ENCODE results near the gene PRKAR1B.

PRKAR1B gene

GRCh38 chr7:727104-727805 is at the start of gene PRKAR1B:
TSS of gene PRKAR1B (minus strand) at chr7:727281. CDS start at chr7:711505, 15,776 bp downstream.
- peak; percentile 12 for DNase-seq (ENCODE audit: low read depth, low spot score)

DNA sequence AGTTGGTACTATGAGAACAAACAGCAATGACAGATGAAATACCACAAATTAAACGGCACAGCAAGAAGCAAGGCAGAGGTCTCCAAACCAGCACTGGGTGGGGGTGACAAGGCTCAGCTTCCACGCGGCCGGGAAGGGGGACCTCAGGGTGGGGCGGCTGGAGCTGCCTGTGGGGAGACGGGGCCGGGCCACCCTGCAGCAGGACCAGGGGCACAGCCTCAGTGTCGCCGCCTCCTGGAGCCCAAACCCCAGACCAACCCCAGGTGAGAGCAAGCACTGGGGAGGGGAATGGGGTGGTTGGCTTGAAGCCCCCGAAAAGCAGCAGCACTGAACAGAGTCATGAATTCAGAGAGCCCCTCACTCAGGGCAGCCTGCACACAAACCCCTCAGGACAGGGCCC is 49.3 kb upstream of the PRKAR1B start:
- no peak for DNase-seq (ENCODE audit: low read depth, low spot score)

DNA sequence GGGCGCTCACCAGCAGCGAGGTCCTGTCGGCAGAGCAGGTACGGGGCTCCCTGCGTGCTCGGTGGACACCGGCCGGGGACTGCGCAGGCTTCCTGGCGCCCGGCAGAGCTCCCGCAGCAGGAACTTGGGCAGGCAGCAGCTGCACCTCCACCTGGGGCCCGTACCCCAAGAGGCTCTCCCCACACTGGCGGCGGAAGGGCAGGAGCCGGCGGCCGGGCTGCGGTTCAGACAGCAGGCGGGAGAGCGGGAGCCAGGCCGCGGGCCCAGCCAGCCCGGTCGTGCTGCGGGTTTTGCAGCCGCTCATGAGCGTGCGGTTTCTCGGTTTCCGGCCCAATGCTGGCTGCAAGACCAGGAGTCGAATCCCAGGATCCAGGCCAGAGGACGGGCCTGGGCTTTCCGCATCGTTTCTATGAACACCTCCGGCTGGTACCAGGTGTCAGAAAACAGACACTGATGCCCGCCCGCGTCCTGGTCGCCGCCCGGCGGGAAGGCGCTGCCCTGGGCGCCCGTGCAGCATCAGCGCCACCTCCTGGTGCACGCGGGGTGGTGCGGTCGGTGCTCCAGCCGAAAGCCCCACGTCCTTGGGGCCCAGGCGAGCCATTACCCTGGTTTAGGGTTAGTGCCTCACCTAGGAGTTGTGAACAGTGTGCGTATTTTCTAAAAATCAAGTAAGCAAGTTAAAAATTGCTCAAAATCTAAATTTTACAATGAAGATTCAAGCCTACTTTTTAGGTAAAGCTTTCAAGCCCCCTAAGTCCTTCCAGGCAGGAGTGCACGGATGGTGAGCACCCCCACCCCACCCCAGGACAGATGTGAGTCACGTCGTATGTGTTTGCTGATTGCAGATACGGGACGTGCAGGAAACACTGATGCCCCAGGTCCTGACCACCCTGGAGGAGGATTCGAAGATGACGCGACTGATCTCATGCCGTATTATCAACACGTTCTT is 47.4 kb upstream of the PRKAR1B start:
- DNase-seq (ENCODE audit: low read depth, low spot score), result peak; percentile 33

DNA sequence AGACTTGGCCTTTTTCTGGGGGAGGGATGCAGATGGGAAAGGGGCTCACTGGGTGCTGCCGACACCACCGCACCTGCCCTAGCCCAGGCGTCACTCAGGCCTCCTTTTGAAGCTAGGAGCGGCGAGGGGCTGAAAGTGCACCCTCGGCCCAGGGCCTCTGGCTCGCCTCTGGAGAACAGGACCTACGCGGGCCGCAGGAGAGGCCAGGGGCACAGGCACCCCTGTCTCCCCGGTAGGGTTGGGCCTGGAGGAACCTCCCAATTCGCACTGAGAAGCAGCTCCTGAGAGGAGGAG is 46.5 kb upstream of the PRKAR1B start:
- DNase-seq (ENCODE audit: low read depth, low spot score), result no peak

- no peak for DNase-seq (ENCODE audit: low read depth, low spot score)
Measured at GRCh38 chr7:772861-773621, 46.0 kb upstream of the PRKAR1B start.

DNA sequence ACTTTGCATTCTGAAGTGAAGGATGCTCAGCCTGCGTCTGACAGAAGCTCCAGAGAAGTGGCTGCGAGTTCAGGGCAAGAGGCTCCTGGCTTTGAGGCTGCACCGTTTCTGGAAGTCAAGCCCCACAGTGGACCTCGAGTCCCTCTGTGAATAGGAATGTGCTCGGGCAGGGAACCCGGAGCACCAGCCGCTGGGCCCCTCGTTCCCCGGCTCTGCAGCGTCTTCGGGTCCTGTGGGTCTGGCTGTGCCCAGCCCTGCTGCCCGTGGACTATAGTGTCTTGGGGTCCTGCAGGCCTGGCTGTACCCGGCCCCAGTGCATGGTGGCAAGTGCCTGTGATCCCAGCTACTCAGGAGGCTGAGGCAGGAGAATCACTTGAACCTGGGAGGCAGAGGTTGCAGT is 45.3 kb upstream of the PRKAR1B start:
- no peak for DNase-seq (ENCODE audit: low read depth, low spot score)

DNA sequence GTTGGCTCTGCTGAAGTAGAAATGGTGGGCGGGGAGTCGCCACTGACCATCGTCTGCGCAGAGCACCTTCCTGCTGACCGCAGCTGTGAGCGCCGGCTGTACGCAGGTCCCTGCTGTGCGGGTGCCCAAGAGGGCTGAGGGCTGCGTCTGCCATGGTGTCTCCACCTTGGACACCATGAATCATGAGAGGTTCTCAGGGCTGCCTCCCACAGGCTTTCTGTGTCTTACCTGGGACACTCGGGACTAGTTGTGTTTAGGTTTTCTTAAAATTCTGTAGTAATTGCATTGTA is 44.9 kb upstream of the PRKAR1B start:
- no peak for DNase-seq (ENCODE audit: low read depth, low spot score)

- no peak for DNase-seq (ENCODE audit: low read depth, low spot score)
Measured at GRCh38 chr7:771234-772004, 44.3 kb upstream of the PRKAR1B start.

DNA sequence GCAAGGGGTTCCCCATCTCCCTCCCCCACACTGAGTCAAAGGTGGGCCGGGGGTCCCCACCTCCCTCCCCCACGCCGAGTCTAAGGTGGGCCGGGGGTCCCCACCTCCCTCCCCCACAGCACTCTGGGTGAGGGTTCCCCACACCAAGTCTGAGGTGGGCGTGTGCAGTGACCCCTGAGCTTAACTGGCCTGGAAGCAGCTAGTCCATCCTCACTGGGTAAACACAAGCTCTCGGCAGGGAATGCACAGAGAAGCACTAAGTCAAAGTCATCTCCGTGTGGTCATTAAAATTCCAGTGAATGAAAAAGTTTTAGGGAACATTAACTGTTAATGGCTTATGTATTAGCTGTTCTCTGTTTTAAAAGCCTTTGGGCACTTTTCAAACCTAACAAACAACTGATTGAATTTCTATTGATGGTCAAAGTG is 43.7 kb upstream of the PRKAR1B start:
- DNase-seq (ENCODE audit: low read depth, low spot score), result no peak

GRCh38 chr7:770336-770735 is 43.3 kb upstream of the PRKAR1B start:
- DNase-seq (ENCODE audit: low read depth, low spot score), result no peak

DNA sequence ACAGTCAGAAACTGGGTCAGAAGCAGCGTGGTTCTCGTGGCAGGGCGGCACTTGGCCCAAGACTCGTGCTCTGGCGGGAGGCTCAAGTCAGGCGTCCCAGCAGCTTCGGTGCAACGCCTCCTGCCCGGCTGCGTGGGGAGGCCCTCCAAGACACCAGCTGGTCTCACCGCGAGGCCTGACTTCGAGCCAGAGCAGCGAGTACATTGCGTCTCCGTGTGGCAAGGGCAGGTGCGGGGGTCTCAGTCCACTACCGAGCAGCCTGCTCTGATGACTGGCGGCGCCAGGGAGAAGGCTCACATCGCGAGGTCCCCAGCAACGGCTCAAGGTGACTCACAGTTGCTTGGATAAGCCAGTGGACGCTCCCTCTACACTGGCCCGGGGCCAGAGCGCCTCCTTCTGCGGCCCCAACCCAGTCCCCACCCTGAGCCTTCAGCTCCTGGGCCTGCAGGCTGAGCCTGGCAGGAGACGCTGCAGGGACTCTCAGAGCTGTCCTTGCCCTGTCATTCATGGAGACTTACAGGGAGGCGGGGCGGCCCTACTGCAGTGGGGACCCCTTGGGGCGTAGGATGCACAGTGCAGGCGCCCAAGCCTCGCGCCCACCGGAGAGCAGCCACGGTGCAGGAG is 41.9 kb upstream of the PRKAR1B start:
- no peak for DNase-seq (ENCODE audit: low read depth, low spot score)

DNA sequence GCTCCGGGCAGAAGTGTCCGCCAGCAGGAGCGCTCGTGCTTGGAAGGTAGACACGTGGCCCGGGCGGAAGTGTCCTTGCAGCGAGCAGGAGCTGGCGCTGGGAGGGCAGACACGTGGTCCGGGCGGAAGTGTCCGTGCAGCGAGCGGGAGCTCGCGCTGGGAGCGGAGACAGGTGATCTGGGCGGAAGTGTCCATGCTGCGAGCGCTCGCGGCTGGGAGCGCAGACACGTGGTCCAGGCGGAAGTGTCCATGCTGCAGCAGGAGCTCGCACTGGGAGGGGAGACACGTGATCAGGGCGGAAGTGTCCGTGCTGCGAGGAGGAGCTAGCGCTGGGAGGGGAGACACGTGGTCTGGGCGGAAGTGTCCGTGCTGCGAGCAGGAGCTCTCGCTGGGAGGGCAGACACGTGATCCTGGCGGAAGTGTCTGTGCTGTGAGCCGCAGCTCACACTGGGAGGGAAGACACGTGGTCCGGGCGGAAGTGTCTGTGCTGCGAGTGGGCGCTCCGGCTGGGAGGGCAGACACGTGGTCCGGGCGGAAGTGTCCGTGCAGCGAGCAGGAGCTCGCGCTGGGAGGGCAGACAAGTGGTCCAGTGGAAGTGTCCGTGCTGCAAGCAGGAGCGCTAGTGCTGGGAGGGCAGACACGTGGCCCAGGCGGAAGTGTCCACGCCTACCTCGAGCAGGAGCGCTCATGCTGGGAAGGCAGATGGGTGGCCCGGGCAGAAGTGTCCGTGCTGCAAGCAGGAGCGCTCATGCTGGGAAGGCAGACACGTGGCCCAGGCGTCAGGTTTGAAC is 41.1 kb upstream of the PRKAR1B start:
- no peak for DNase-seq (ENCODE audit: low read depth, low spot score)

DNA sequence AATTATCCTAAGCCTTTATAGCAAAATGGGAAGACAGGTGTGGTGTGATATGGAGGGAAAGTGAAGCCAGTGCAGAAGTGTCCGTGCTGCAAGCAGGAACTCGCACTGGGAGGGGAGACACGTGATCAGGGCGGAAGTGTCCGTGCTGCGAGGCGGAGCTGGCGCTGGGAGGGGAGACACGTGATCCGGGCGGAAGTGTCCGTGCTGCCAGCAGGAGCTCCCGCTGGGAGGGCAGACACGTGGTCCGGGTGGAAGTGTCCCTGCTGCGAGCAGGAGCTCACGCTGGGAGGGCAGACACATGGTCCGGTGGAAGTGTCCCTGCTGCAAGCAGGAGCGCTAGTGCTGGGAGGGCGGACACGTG is 40.5 kb upstream of the PRKAR1B start:
- DNase-seq (ENCODE audit: low read depth, low spot score), result no peak

DNA sequence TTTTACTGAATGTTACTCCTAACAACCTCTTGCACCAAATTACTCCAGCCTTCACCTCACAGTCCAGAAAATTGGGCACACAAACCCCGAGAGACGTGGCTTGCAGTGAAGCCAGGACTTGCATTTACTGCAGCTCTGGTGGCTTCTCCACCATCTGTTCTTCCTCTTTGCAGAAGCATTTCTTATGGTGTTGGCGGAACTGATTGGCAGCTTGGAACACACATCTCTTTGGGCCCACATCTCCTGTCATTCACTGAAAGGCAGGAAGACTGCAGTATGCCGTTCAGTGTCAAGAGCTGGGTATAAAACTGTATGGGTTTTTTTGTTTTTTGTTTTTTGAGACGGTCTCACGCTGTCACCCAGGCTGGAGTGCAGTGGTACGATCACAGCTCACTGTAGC is 38.3 kb upstream of the PRKAR1B start:
- no peak for DNase-seq (ENCODE audit: low read depth, low spot score)

GRCh38 chr7:763762-764161 is 36.7 kb upstream of the PRKAR1B start:
- no peak for DNase-seq (ENCODE audit: low read depth, low spot score)

- DNase-seq (ENCODE audit: low read depth, low spot score), result no peak
Measured at GRCh38 chr7:762885-763284, 35.8 kb upstream of the PRKAR1B start.

GRCh38 chr7:761631-762030 is 34.5 kb upstream of the PRKAR1B start:
- DNase-seq (ENCODE audit: low read depth, low spot score), result no peak

DNA sequence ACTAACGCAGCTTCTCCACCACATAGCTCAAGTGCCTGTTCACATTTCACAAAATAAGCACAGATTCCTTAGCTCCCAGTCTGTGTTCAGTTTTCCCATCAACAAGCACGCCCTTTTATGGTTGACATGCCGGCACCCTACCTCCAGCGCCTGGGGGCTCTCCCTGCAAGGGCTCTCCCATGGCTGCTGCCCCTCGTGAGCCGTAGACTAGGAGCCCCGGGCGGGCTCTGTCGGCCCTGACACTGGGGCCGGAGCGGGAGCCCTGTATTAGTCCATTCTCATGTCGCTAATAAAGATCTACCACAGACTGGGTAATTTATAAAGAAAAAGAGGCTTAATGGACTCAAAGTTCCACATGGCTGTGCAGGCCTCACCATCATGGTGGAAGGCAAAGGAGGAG is 34.0 kb upstream of the PRKAR1B start:
- DNase-seq (ENCODE audit: low read depth, low spot score), result no peak

GRCh38 chr7:760006-760405 is 32.9 kb upstream of the PRKAR1B start:
- no peak for DNase-seq (ENCODE audit: low read depth, low spot score)

DNA sequence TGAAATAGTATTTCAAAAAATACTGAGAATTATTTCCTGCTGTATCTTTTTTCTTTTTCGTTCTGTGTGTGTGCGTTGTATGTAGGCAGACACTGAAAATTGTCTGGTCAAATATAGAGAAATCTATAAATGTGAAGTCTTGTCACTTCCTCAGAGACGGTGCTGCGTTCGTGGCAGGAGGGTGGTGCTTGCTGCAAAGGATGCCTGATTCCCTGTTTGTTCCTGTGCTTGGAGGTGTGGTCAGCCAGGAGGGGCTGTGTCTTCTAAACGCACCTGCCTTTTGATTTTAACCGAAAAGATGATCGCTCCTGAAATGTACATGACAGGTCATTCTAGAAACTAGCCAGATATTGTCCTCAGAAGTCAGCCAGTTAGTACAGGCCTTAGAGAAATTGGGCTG is 32.5 kb upstream of the PRKAR1B start:
- no peak for DNase-seq (ENCODE audit: low read depth, low spot score)

- no peak for DNase-seq (ENCODE audit: low read depth, low spot score)
Measured at GRCh38 chr7:757741-758163, 30.7 kb upstream of the PRKAR1B start.

Measured in activated naive CD8-positive, alpha-beta T cell treated with anti-CD3 and anti-CD28 coated beads, Interleukin-2, amount 50 U/mL, for 16 hours (primary cell).